Heart left ventricle (tissue), 16 donors: Measurements from ENCODE around the gene FJX1. TPM values are rescaled to one million over a fixed set of nuclear protein-coding genes. Genes with fewer than 3 reads are reported as not detected.
A peak's percentile ranks its signal among the peaks of the same experiment; 100 is the strongest.

Experiments used
- ATAC-seq, 4 donors: fragments of 200-7000 bp; cut with Tn5 transposase; one replicate each; pipeline ENCODE4 v1.9.1; 2020 to 2022; ENCODE audit warnings: moderate library complexity in 4 of 4, mild to moderate bottlenecking in 3 of 4, moderate number of reproducible peaks in 1 of 4
- DNase-seq, 5 donors: peaks; one replicate each; pipeline ENCODE4 v3.0.0-alpha.2; 2020
- H3K27ac ChIP-seq, 12 donors: fragments of 200-600 bp; sonication (generic) in 4 of 12; one replicate each; pipeline versions ENCODE4 v1.5.0 to v1.8.0; 2016 to 2022; ENCODE audit warnings: mild to moderate bottlenecking in 2 of 12
- H3K27me3 ChIP-seq, 9 donors: fragments of 200-600 bp; sonication (generic) in 2 of 9; one replicate each; pipeline versions ENCODE4 v1.5.1 to v1.8.0; 2016 to 2022; ENCODE audit warnings: mild to moderate bottlenecking in 3 of 9
- H3K36me3 ChIP-seq, 9 donors: fragments of 200-600 bp; sonication (generic) in 2 of 9; one replicate each; pipeline versions ENCODE4 v1.5.0 to v1.8.0; 2018 to 2022; ENCODE audit warnings: mild to moderate bottlenecking in 2 of 9
- H3K4me1 ChIP-seq, 12 donors: fragments of 200-600 bp; sonication (generic) in 4 of 12; one replicate each; pipeline versions ENCODE4 v1.5.0 to v1.8.0; 2016 to 2022; ENCODE audit warnings: mild to moderate bottlenecking in 3 of 12
- H3K4me3 ChIP-seq, 12 donors: fragments of 200-600 bp; sonication (generic) in 4 of 12; one replicate each; pipeline versions ENCODE4 v1.5.0 to v1.8.0; 2017 to 2022; ENCODE audit warnings: mild to moderate bottlenecking in 9 of 12, moderate library complexity in 4 of 12
- H3K9me3 ChIP-seq, 12 donors: fragments of 200-600 bp; sonication (generic) in 4 of 12; one replicate each; pipeline versions ENCODE4 v1.5.0 to v1.8.0; 2016 to 2022; ENCODE audit warnings: mild to moderate bottlenecking in 1 of 12
- CTCF ChIP-seq, 12 donors: fragments of 200-600 bp; sonication (generic) in 4 of 12; IDR thresholded peaks; one replicate each; pipeline versions ENCODE4 v1.5.0 to v1.8.0; 2018 to 2022; ENCODE audit warnings: antibody characterized with exemption in 12 of 12, mild to moderate bottlenecking in 5 of 12
- POLR2A ChIP-seq, 2 donors: fragments of 450-650 bp; IDR thresholded peaks; one replicate each; pipeline ENCODE4 v1.6.1; 2017; ENCODE audit warnings: antibody characterized with exemption in 2 of 2, mild to moderate bottlenecking in 2 of 2, moderate library complexity in 2 of 2
- WGBS, 4 donors: extraction: QIAGEN DNeasy Blood & Tissue Kit in 2 of 4; methylation state at CpG; one replicate each; pipeline versions ENCODE4 v1.1.5 to v1.1.7; 2013 to 2018; 5-methylcytosine and 5-hydroxymethylcytosine counted together
- intact Hi-C, 10 donors: fragments of 100-400 bp; cut with DNase I; formaldehyde crosslinking; loops; one replicate each; pipeline versions ENCODE4 v1.11.1 to v1.14.2; 2022
- polyA plus RNA-seq, 2 donors: library from polyadenylated mRNA; stranded (reverse); fragments of 200-250 nt; gene quantifications; one replicate each; pipeline ENCODE4 v1.2.3, GENCODE V29; 2013
- total RNA-seq, 9 donors: library from RNA; depleted of rRNA in 2 of 9; stranded (reverse); fragments of >200 nt in 2 of 9; fragmentation: NEBNext Ultra II Directional in 3 of 9; extraction: Animal tissue kit (Norgen Biotek cat#: 25700) in 3 of 9; gene quantifications; one replicate each; pipeline versions ENCODE4 v1.1.0 to v1.2.4, GENCODE V29; 2016 to 2023
- donor health status: ischemic (EF 13 %, LVEDD 7.1; RV severe dilation, severe dysfunction).
- donor health status: healthy with polysubstance abuse.
- donor health status: DM: no; HTN: yes; CAD: no.
- donor health status: DM: no; HTN: no; CAD: no.
- donor health status: ischemic (EF 25% LVEDD 6.9; RV normal size, moderate dysfunction).
- donor health status: ischemic (EF 25% LVEDD 5.7; RV mildly dilated, moderate dysfunction).
- donor health status: healthy.
- donor health status: DM: yes; HTN: yes; CAD: no.
- donor health status: ischemic (EF 35%, LVEDD 5.7; RV mildly dilated, moderate dysfunction).
- donor health status: nonischemic (EF 11% LVEDD 7.7; RV severe dilation, severe dysfunction).
- donor health status: DM: yes; HTN: yes; CAD: no.
- donor health status: PGD.
- donor health status: ischemic (EF 29% LVEDD 5.4; RV normal size, mild dysfunction).
- donor health status: nonischemic (EF 23%, LVEDD 6.1; RV moderate dilation, normal function).

Gene FJX1
- total and polyA plus RNA-seq, 11 donors: 0.55 to 7.2 (median 2.3) TPM

DNA sequence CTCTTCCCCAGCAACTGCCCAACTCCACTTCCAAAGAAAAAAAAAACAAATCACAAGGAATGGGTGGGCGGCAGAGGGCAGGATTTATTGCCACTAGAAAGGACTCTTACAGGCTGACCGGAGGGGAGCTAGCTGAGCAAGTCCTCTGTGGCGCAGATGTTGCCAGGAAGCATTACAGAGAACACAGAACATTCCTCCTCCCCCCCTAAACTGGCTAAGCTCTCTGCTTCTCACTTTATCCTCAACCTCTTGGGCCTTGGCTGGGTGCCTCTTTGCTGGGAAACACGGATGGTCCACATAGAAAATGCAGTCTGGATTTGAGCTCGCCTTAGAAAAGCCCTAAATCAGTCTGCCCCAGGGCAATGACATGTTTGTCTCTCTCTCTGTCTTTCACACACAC lies 12.6 kb upstream of the FJX1 start:
- H3K27ac ChIP-seq: no peak overlapping the region
- H3K9me3 ChIP-seq: no peaks in the 10 kb centered on the region
- no peaks in the 10 kb centered on the region for H3K36me3 ChIP-seq
- WGBS, 4 donors: 30 to 46% (median 40%) methylated on average over 5 of the region's 5 CpGs
- ATAC-seq (peak; percentile 67 to 75 (median 68)), DNase-seq (peak in 4 of 5 donors; percentile 31 to 55 (median 34))
- H3K4me1 ChIP-seq: peaks cover 0 to 11% (median 0%) of the 10 kb centered on the region in 12 donors
- peaks cover 0 to 55% (median 6%) of the 10 kb centered on the region in 9 donors for H3K27me3 ChIP-seq
- no peak overlapping the region for H3K4me3 ChIP-seq
- TF ChIP-seq CTCF (IDR thresholded peaks at IDR 0.05) (no peak), POLR2A (IDR thresholded peaks at IDR 0.05) (no peak)
- intact Hi-C loops: loop anchor here in 4 of 10 donors (5.0 to 10.0 kb wide), 4 partner anchors 111 to 667 kb away; no protein-coding TSS in a partner anchor

DNA sequence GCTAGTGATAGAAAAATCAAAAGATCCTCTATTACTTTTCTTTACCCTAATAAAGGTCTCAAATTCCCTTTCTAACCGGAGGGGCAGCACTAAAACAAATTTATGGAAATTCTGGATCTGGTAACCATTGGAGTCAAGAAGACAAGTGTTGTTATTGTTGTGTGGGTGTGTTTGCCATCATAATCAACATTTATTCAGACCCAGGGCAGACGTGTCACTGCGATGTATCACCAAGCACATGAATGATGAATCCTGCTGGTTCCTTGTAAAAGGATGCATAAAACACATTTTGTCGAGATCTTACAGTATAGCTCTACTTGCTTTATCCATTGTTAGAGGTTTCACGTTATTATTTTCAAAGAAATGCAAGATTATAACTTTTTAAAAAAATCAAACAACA lies 12.1 kb upstream of the FJX1 start:
- 78 to 82% (median 81%) methylated on average over 5 of the region's 5 CpGs for WGBS, 4 donors
- TF ChIP-seq CTCF (IDR thresholded peaks at IDR 0.05): no peak
- no peak for TF ChIP-seq POLR2A (IDR thresholded peaks at IDR 0.05)
- intact Hi-C loops: loop anchor here in 4 of 10 donors (5.0 to 10.0 kb wide), 4 partner anchors 111 to 666 kb away; no protein-coding TSS in a partner anchor
- peaks cover 0 to 58% (median 6%) of the 10 kb centered on the region in 9 donors for H3K27me3 ChIP-seq
- H3K4me1 ChIP-seq: peaks cover 0 to 11% (median 0%) of the 10 kb centered on the region in 12 donors
- no peaks in the 10 kb centered on the region for H3K9me3 ChIP-seq
- H3K4me3 ChIP-seq: no peak overlapping the region
- H3K36me3 ChIP-seq: no peaks in the 10 kb centered on the region
- no peak overlapping the region for H3K27ac ChIP-seq
- no peak for ATAC-seq
- no peak for DNase-seq

DNA sequence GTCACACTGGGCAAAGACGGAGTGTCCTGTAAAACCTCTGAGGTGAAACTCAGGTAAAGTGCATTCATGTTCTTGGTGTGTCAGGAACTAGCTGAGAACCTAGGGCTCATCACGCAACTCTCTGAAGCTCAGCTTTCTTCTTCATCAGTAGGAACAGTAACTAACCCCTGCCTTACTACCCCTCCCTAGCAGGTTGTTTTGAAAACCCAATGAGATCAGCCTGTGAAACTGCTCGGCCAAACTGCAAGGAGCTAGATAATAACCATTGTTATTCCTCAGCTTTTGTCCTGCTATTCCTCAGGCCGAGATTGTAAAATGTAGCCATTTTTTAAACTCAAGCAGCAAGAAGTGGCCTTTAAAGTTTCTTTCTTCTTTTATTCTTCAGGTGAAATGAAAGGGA lies 9.8 kb upstream of the FJX1 start:
- WGBS, 4 donors: 68 to 85% (median 72%) methylated on average over 4 of the region's 4 CpGs
- Histone ChIP-seq H3K9me3 (no peaks in the 10 kb centered on the region), H3K27me3 (peaks cover 0 to 53% (median 6%) of the 10 kb centered on the region in 9 donors), H3K36me3 (no peaks in the 10 kb centered on the region), H3K4me1 (peaks cover 0 to 11% (median 0%) of the 10 kb centered on the region in 12 donors), H3K27ac (no peak overlapping the region), H3K4me3 (no peak overlapping the region)
- no peak for ATAC-seq
- TF ChIP-seq POLR2A (IDR thresholded peaks at IDR 0.05): no peak
- no peak for TF ChIP-seq CTCF (IDR thresholded peaks at IDR 0.05)
- intact Hi-C loops: loop anchor here in 4 of 10 donors (5.0 to 10.0 kb wide), 4 partner anchors 114 to 664 kb away; no protein-coding TSS in a partner anchor
- DNase-seq: no peak

- H3K4me1 ChIP-seq: peaks cover 0 to 11% (median 0%) of the 10 kb centered on the region in 12 donors
- DNase-seq (no peak), ATAC-seq (no peak)
- no peak overlapping the region for H3K4me3 ChIP-seq
- H3K36me3 ChIP-seq: no peaks in the 10 kb centered on the region
- intact Hi-C loops: loop anchor here in 8 of 10 donors (5.0 to 10.0 kb wide), 10 partner anchors 115 to 865 kb away; partner anchors contain the start of gene LDLRAD3 (in 1 of the 8)
- WGBS, 4 donors: 63 to 75% (median 70%) methylated on average over 6 of the region's 6 CpGs
- TF ChIP-seq POLR2A (IDR thresholded peaks at IDR 0.05): no peak
- TF ChIP-seq CTCF (IDR thresholded peaks at IDR 0.05): no peak
- H3K9me3 ChIP-seq: no peaks in the 10 kb centered on the region
- peaks cover 0 to 54% (median 7%) of the 10 kb centered on the region in 9 donors for H3K27me3 ChIP-seq
- no peak overlapping the region for H3K27ac ChIP-seq
These were observed 8.6 kb upstream of the FJX1 start for GRCh38 chr11:35609656-35610055.
